K562 (cell line): ENCODE measurements around the gene SFXN3. TPM values are rescaled to one million over a fixed set of nuclear protein-coding genes. Genes with fewer than 3 reads are reported as not detected.

Source experiments
- CBX2 ChIP-seq: fragments of 200-600 bp; sonication (generic); IDR thresholded peaks from one replicate; pipeline ENCODE4 v1.6.1; 2012; ENCODE audit warnings: mild to moderate bottlenecking, low read length, inconsistent platforms; ENCODE audit not compliant: insufficient read depth, poor library complexity, severe bottlenecking
- DIDO1 ChIP-seq: fragments of 450-650 bp; IDR thresholded peaks from 2 replicates; pipeline ENCODE4 v1.6.1; 2016; ENCODE audit warnings: low read depth, missing biosample characterization, missing genetic modification characterization
- FOS ChIP-seq: IDR thresholded peaks from 3 replicates; pipeline ENCODE4 v1.6.1; 2011; ENCODE audit not compliant: insufficient read length; ENCODE audit errors: extremely low read depth
- GTF2B ChIP-seq: IDR thresholded peaks from 2 replicates; pipeline ENCODE4 v1.6.1; 2011; ENCODE audit not compliant: insufficient read length; ENCODE audit errors: extremely low read depth
- HES1 ChIP-seq: fragments of 450-650 bp; IDR thresholded peaks from 2 replicates; pipeline ENCODE4 v1.6.1; 2016; ENCODE audit warnings: low read depth, mild to moderate bottlenecking, moderate library complexity
- JUNB ChIP-seq: fragments of 450-650 bp; formaldehyde crosslinking; conservative IDR thresholded peaks from 2 replicates; pipeline ENCODE4 v1.4.0; 2020; ENCODE audit warnings: mild to moderate bottlenecking
- MLLT1 ChIP-seq, 2 experiments: fragments of 450-650 bp; IDR thresholded peaks; 2 replicates each; pipeline ENCODE4 v1.6.1; 2016
- MNT ChIP-seq, 2 experiments: fragments of 450-650 bp; conservative IDR thresholded peaks; 2 replicates each; pipeline ENCODE4 v1.6.1; 2017; ENCODE audit warnings: mild to moderate bottlenecking in 2 of 2, moderate library complexity in 2 of 2
- NFATC3 ChIP-seq: fragments of 450-650 bp; IDR thresholded peaks from 2 replicates; pipeline ENCODE4 v1.6.1; 2017; ENCODE audit warnings: mild to moderate bottlenecking
- NFYB ChIP-seq: IDR thresholded peaks from 2 replicates; pipeline ENCODE4 v1.6.1; 2011; ENCODE audit warnings: mild to moderate bottlenecking, moderate library complexity; ENCODE audit not compliant: insufficient read length; ENCODE audit errors: extremely low read depth
- PYGO2 ChIP-seq: fragments of 450-650 bp; IDR thresholded peaks from 2 replicates; pipeline ENCODE4 v1.6.1; 2016; ENCODE audit warnings: mild to moderate bottlenecking, missing genetic modification characterization, moderate library complexity, missing compliant biosample characterization
- RREB1 ChIP-seq: fragments of 250-450 bp; sonication (Bioruptor Pico); IDR thresholded peaks from 2 replicates; pipeline ENCODE4 v1.4.0; 2020
- ZBTB26 ChIP-seq: fragments of 450-650 bp; formaldehyde crosslinking; IDR thresholded peaks from 2 replicates; pipeline ENCODE4 v1.4.0; 2022; ENCODE audit warnings: missing genetic modification characterization
- ZBTB7A ChIP-seq: IDR thresholded peaks from 2 replicates; pipeline ENCODE4 v1.6.1; 2011; ENCODE audit warnings: low read depth, mild to moderate bottlenecking, low read length, moderate library complexity, borderline replicate concordance; ENCODE audit not compliant: control insufficient read depth
- ZNF121 ChIP-seq: sonication (generic); formaldehyde crosslinking; conservative IDR thresholded peaks from 2 replicates; pipeline ENCODE4 v1.8.0; 2022; ENCODE audit warnings: missing genetic modification reagents
- ZNF354B ChIP-seq: fragments of 250-450 bp; sonication (Bioruptor Pico); IDR thresholded peaks from 2 replicates; pipeline ENCODE4 v1.4.0; 2020
- polyA plus RNA-seq, 8 experiments: library from polyadenylated mRNA; depleted of rRNA in 4 of 8; stranded (reverse) in 5 of 8; unstranded in 3 of 8; fragments of >200 nt; fragmentation: Nextera tagmentation in 2 of 8; fragmentation: Illumina TruSeq in 1 of 8; extraction: Ambion mirVana in 2 of 8; extraction: Trizol in 1 of 8; gene quantifications; 2 replicates each; pipeline versions ENCODE4 v1.2.1 to v1.2.3, GENCODE V29; 2011 to 2014; ENCODE audit warnings: inconsistent platforms in 1 of 8, missing spikeins in 1 of 8
- total RNA-seq, 7 experiments: library from RNA; depleted of rRNA in 6 of 7; stranded (reverse); fragments of >200 nt in 6 of 7; fragmentation: Illumina TruSeq in 2 of 7; extraction: Trizol in 2 of 7; gene quantifications; 2 replicates each; pipeline versions ENCODE4 v1.2.1 to v1.2.3, GENCODE V29; 2011 to 2021; ENCODE audit warnings: low replicate concordance in 1 of 7

SFXN3 gene
- total and polyA plus RNA-seq, 9 of the 15 experiments (the other 6 are each of a cell fraction or from before 2014, with no cell fraction given): 0.24 to 4.6 (median 0.86) TPM

GRCh38 chr10:100986952-100987684 is 43.9 kb upstream of the SFXN3 start, which contains the start of the genes MRPL43 and TWNK (continued):
- TF ChIP-seq MNT (conservative IDR thresholded peaks at IDR 0.05) (peak; percentile 99 to 100), CBX2 (no peak), NFYB (no peak), HES1 (no peak), RREB1 (CRISPR knock-in tag) (no peak), JUNB (no peak), PYGO2 (tag) (no peak), NFATC3 (no peak), GTF2B (no peak), ZBTB26 (CRISPR knock-in tag) (no peak), DIDO1 (tag) (peak; percentile 86), ZBTB7A (no peak; the same call in 1 of the 2 replicates), ZNF354B (CRISPR knock-in tag) (no peak), FOS (no peak), MLLT1 (IDR thresholded peaks at IDR 0.05) (no peak), ZNF121 (no peak)
